Measurements from ENCODE around the gene GPR161.

GPR161 gene

GRCh38 chr1:168146626-168147025, 9.9 kb upstream of the GPR161 start:
- no peak for DNase-seq

- no peak for DNase-seq
Measured at GRCh38 chr1:168146160-168146539, 9.4 kb upstream of the GPR161 start.

DNA sequence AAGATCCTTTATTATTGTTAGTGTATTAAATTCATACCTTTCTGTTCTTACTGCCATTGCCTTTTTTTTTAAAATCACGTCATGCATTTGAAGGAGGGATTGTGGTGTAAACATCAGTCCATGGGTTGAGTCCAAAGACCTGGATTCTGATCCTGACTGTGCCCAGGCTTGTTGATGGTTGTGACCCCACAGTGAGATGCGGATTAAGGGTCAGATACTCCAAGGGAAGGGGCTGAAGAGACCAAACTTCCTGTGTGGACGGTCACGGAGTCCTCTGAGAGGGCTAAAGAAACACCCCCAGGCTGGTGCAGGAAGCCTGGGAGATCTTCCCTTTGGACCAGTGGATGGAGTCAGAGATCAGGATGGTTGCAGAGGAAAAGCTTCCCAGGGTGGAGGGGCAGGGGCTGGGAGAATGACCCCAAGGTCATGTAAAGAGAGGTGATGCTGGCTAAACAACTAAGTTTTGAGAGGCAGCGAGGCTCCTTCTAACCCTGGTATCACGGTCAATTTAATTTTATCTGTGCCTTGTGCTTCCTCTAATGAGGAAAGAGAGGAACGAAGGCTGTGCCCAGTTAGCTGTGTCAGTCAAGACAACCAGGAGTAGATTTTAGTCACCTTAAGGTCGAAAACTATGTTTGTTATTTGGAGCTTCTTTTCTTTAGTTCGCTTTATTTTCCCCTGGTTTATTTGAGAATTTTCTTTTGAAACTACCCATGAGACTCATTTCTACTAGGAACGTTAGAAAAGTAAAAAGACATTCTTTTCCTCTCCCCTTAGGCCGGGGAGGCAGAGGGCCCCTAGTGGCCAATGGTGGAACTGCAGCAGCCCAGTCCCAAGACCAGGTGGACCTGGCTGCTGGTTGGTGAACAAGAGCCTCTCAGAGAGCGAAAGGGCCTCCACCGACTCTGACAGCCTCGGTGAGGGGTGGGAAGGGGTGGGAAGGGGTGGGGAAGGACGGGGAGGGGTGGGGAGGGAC, 8.7 kb upstream of the GPR161 start:
- DNase-seq, result peak; percentile 85 to 87

- no peak for DNase-seq
Measured at GRCh38 chr1:168141871-168142385, 5.2 kb upstream of the GPR161 start.

- no peak for DNase-seq
Measured at GRCh38 chr1:168139070-168139469, 2.3 kb upstream of the GPR161 start.

GRCh38 chr1:168138134-168138533, 1.4 kb upstream of the GPR161 start:
- DNase-seq, result no peak

- no peak for DNase-seq
Measured at GRCh38 chr1:168137515-168137821, 738 bp upstream of the GPR161 start.

- no peak for DNase-seq
Measured at GRCh38 chr1:168135921-168136708, 615 bp downstream of the GPR161 start.

DNA sequence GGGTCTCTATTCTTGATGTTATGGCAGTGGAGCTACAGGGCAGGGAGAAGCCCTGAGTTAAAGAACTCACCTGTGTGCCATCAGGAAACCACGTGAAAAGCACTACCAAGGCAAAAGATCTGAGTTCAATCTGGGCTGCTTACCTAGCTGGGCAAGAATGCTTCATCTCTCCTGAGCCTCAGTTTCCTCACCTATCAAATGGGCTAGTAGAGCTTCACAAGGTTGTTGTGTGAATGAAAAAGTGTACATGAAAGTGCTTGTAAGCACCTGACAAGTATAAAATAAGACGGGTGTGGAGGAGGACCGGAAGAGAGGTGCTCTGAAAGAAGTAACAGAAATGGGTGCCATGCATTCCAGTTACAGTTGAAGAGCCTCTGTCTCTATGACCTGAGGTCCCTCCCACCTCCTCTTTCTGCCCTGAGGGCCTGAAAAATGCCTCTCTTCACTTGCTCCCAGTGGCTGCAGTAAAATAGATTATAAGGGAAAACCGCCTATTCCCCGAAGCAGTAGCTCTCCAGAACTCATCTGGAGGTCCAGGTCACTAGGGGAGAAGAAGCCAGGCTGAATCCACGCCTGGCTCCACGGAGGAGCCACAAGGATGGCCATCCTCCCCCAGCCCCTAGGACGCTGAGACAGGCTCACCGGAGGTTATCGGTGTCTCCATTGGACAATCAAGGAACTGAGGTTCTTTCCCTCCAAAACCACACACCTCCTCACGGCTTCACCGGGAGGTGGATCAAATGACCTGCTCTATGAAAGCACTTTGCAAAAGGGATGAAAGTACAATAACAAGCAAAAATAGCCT, 1.4 kb downstream of the GPR161 start:
- DNase-seq, result no peak

DNA sequence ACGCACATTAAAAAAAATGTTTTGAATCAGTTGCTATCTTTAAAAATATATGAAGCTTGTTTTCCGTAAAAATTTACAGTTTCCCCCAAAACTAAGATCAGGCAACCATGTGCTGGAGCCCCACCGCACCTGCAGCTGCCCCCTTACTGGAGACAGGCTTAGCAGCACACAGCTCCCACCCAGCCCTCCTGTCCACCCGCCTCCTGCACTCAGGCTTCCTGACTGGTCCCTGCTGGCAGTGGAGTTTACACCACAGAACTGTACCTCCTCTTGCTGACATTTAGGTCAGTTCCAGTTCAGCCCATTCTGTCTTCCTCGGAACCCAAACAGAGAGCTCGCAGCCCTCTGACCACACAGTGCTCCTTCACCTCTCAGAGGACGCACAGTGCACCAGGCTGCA, 2.1 kb downstream of the GPR161 start:
- DNase-seq, result no peak

DNA sequence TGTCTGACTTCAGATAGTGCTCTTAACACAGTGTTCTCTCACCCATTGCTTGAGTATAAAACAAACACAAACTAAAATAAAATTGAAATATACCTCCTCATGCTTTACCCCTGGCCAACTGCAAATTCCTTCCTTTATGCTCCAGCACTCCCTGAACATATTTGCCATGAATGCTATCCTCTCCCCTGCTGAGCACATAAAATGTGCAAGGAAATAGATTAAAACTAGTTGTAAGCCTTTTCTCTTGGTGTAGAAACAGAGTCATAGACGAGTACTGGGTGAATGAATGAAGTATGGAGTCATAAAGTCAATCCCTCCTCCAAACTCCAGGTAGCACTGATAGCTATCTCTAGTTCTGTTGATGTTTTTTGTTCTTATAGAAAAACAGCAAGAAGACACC, 2.6 kb downstream of the GPR161 start:
- no peak for DNase-seq

DNA sequence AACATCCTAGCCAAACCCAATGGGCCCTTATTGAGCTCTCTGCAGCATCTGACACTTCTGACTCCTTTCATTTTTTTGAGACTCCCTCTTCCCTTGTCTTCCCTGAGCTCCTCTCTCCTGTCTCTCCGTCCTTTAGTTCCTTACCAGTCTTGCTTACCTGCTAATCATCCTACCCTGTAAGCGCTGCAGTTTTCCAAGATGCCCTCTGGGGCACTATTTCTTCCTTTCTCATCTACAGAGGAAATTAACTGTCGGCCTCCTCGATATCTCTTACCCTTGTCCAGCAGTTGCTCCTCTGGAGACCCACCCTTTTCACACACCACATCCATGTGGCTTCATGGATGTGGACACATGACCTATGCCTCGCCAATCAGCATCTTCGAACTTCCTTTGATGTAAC, 6.8 kb downstream of the GPR161 start:
- no peak for DNase-seq

GRCh38 chr1:168127503-168127902, 9.2 kb downstream of the GPR161 start:
- DNase-seq, result no peak

DNA sequence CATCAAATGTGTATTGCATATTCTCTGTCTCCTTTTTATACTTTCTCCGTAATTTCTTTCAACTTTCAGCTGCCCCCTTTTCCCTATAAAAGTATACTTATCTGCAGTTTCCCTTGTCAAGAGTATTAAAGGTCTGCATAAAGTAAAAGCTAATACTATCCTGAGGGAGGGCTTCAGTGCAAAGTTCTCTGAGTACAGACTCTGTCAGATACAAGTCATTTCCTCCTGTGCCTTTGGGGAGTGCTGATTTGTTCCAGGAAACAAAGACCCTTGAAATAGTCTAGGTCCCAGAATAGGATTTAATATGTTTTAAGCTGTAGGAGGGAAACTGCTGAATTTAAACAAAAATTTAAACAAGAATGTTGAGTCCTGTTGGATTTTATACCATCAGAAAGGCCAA, 11.7 kb downstream of the GPR161 start:
- no peak for DNase-seq

GRCh38 chr1:168121401-168122011, 15.2 kb downstream of the GPR161 start:
- DNase-seq, result no peak

GRCh38 chr1:168119750-168120149, 17.0 kb downstream of the GPR161 start:
- DNase-seq, result no peak

DNA sequence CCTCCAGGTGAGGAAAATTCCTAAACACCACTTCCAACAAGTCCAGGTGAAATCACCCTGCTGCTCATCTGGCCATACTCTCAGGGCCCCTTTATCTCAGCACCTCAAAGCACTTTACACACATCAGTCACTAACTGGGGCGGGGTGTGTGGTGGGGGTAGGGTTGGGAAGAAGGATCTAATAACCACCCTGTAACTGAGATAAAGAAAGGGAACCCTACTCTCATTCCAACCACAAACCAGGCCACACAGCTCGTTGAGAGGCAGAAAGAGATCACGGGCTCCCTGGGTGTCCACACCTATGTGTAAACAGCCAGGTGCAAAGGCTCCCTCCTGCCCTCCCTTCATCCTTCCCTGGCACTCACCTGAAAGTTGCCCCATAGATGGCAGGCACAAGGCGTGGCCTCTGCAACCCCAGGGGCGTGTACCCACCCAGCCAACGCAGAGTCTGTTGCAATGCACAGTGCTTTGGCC, 20.4 kb downstream of the GPR161 start:
- no peak for DNase-seq

DNA sequence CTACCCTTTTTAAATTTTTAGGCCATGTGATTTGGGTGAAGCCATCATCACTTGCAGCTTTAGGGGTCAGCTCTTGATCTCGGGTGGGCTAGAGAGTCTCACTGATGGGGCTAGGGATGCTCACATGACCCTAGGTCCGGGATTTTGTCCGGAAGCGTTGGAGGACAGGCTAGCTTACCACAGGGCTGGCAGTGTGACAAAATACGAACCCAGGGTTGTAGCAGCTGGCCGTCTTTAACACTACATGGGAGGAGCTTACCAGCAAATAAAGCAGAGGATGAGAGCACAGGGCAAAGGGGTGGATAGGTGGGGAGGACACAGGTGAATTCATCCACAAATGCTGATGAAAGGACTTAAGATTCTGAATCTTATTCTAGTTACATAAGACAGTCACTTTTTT, 21.9 kb downstream of the GPR161 start:
- DNase-seq, result no peak

DNA sequence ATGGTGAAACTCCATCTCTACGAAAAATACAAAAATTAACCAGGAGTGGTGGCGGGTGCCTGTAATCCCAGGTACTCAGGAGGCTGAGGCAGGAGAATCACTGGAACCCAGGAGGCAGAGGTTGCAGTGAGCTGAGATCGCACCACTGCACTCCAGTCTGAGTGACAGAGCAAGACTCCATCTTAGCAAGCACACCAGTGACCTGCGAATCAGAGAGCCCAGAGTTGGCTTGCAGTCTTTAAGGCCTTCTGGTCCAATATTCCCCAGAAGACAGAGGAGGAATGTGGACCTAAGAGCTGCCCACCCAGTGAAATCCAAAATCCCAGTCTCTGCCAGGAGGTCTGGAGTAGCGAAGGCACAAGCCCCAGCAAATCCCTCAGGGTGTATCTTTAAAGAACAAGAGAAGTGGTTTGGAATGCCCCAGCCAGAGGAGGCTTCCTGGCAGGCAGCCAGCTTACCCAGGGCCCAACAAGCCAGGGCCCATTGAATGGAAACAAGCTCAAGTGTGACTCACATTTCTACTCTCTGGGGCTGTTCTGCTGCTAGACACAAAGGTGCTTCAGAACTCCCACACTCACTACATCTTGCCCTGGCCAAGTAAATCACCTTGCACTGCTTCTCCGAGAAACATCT, 23.9 kb downstream of the GPR161 start:
- no peak for DNase-seq

GRCh38 chr1:168110896-168111545, 25.7 kb downstream of the GPR161 start:
- no peak for DNase-seq

- DNase-seq, result no peak
Measured at GRCh38 chr1:168106274-168106673, 30.5 kb downstream of the GPR161 start.

Data from NCI-H2081 (cell line).